ENCODE measurements around the gene CHAT.

GRCh38 chr10:49611816-49612512 lies 1.9 kb upstream of the CHAT start:
- TF ChIP-seq CTCF (IDR thresholded peaks at IDR 0.05; ENCODE audit: low read length) (no peak), EZH2 (optimal IDR thresholded peaks at IDR 0.05; ENCODE audit: low read depth, low read length) (no peak), EZH2phosphoT487 (IDR thresholded peaks at IDR 0.05; ENCODE audit: low read length) (no peak)
